ENCODE measurements around the gene APRT.

- TF ChIP-seq EP300 (IDR thresholded peaks at IDR 0.05; ENCODE audit: borderline replicate concordance) (no peak), REST (IDR thresholded peaks at IDR 0.05; ENCODE audit: low read depth) (no peak), CREB1 (IDR thresholded peaks at IDR 0.05; ENCODE audit: low read depth) (no peak)
Measured at GRCh38 chr16:88813269-88814143, 1.8 kb upstream of the APRT start.

Measured in Ishikawa (cell line).